ENCODE data around the gene PPP1R3G.

PPP1R3G gene

DNA sequence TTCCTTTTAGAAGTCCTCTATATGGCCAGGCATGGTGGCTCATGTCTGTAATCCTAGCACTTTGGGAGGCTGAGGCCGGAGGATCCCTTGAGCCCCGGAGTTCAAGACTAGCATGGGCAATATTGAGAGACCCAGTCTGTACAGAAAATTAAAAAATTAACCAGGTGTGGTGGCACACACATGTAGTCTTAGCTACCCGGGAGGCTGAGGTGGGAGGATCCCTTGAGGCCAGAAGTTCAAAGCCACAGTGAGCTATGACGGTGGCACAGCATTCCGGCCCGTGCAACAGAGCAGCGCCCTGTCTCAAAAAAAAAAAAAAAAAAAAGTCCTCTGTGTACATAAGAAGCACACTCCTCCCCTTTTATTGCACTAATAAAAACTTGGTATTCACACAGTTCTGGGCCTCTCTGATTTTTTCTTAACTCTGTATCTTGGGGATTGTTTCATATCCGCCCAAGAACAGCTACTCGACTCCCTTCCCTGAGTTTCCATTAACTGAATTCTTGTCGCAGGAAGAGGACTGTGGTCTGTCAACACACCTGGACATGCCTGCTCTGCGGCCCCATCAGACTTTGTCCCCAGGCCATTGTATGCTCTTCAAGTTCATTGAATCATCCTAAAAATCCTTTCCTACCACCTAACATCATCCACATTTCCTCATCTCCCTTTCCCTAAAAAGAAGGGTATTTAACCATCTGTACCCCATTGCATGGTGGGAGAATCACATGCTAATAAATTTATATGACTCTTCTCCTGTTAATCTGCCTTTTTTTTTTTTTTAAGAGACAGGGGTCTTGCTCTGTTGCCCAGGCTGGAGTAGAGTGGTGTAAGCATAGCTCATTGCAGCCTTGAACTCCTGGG, 25.9 kb upstream of the PPP1R3G start:
- TF ChIP-seq SIN3A (IDR thresholded peaks at IDR 0.05; ENCODE audit: borderline replicate concordance, insufficient read depth, low read length), result no peak
- no peak for TF ChIP-seq POLR2AphosphoS5 (IDR thresholded peaks at IDR 0.05; ENCODE audit: low read depth, low read length)
- TF ChIP-seq TAF1 (IDR thresholded peaks at IDR 0.05; ENCODE audit: borderline replicate concordance, insufficient read depth, low read length), result no peak
- TF ChIP-seq, protein P1, sequence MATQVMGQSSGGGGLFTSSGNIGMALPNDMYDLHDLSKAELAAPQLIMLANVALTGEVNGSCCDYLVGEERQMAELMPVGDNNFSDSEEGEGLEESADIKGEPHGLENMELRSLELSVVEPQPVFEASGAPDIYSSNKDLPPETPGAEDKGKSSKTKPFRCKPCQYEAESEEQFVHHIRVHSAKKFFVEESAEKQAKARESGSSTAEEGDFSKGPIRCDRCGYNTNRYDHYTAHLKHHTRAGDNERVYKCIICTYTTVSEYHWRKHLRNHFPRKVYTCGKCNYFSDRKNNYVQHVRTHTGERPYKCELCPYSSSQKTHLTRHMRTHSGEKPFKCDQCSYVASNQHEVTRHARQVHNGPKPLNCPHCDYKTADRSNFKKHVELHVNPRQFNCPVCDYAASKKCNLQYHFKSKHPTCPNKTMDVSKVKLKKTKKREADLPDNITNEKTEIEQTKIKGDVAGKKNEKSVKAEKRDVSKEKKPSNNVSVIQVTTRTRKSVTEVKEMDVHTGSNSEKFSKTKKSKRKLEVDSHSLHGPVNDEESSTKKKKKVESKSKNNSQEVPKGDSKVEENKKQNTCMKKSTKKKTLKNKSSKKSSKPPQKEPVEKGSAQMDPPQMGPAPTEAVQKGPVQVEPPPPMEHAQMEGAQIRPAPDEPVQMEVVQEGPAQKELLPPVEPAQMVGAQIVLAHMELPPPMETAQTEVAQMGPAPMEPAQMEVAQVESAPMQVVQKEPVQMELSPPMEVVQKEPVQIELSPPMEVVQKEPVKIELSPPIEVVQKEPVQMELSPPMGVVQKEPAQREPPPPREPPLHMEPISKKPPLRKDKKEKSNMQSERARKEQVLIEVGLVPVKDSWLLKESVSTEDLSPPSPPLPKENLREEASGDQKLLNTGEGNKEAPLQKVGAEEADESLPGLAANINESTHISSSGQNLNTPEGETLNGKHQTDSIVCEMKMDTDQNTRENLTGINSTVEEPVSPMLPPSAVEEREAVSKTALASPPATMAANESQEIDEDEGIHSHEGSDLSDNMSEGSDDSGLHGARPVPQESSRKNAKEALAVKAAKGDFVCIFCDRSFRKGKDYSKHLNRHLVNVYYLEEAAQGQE (IDR thresholded peaks at IDR 0.05; ENCODE audit: insufficient read depth in 1 of 2, low read depth in 2 of 2, low read length in 2 of 2), result no peak
- TF ChIP-seq FOXP2 (optimal IDR thresholded peaks at IDR 0.05; ENCODE audit: borderline replicate concordance, extremely low read depth, extremely low read length, insufficient read depth), result no peak

DNA sequence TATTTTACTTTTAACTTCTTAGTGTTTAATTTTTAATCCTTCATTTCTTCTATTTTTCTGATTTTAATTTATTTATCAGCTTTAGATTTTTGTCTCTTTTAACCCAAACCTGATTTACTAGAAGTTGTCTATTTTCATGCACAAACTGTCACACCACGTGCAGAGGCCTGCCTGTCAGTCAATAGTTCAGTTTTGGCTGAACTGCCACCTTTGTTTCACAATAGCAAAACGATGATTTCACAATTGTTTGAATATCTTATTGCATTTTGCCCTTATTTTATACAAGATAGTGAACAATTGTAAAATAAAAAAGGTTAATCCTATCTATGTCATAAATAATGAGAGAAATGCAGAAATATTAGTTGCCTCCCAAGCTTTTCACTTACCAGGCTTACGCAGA, 24.0 kb upstream of the PPP1R3G start:
- TF ChIP-seq FOXP2 (optimal IDR thresholded peaks at IDR 0.05; ENCODE audit: borderline replicate concordance, extremely low read depth, extremely low read length, insufficient read depth) (no peak), TAF1 (IDR thresholded peaks at IDR 0.05; ENCODE audit: borderline replicate concordance, insufficient read depth, low read length) (no peak), POLR2AphosphoS5 (IDR thresholded peaks at IDR 0.05; ENCODE audit: low read depth, low read length) (no peak), SIN3A (IDR thresholded peaks at IDR 0.05; ENCODE audit: borderline replicate concordance, insufficient read depth, low read length) (no peak)
- TF ChIP-seq, protein P1 (IDR thresholded peaks at IDR 0.05; ENCODE audit: insufficient read depth in 1 of 2, low read depth in 2 of 2, low read length in 2 of 2), result no peak

DNA sequence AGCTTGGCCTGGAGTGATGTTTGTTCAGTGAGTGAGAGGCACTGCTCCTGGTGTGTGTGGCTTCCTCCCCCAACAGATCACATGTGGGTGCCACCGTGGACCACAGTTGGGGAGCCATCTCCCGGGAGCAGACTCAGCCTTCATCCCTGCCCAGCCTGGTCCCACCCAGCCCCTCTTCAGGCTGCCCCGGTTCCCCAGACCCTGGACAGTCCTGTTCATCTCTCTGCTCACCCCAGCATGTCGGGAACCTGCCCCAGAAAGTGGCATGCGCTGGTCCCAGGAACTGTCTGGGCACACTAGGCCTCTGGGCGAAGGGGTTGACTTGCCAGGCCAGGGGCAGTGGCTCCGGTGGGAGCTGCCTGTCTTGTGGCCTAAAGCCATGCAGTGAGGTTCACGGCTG, 21.5 kb upstream of the PPP1R3G start:
- no peak for TF ChIP-seq SIN3A (IDR thresholded peaks at IDR 0.05; ENCODE audit: borderline replicate concordance, insufficient read depth, low read length)
- no peak for TF ChIP-seq FOXP2 (optimal IDR thresholded peaks at IDR 0.05; ENCODE audit: borderline replicate concordance, extremely low read depth, extremely low read length, insufficient read depth)
- no peak for TF ChIP-seq POLR2AphosphoS5 (IDR thresholded peaks at IDR 0.05; ENCODE audit: low read depth, low read length)
- TF ChIP-seq TAF1 (IDR thresholded peaks at IDR 0.05; ENCODE audit: borderline replicate concordance, insufficient read depth, low read length), result no peak
- TF ChIP-seq, protein P1 (IDR thresholded peaks at IDR 0.05; ENCODE audit: insufficient read depth in 1 of 2, low read depth in 2 of 2, low read length in 2 of 2), result no peak

DNA sequence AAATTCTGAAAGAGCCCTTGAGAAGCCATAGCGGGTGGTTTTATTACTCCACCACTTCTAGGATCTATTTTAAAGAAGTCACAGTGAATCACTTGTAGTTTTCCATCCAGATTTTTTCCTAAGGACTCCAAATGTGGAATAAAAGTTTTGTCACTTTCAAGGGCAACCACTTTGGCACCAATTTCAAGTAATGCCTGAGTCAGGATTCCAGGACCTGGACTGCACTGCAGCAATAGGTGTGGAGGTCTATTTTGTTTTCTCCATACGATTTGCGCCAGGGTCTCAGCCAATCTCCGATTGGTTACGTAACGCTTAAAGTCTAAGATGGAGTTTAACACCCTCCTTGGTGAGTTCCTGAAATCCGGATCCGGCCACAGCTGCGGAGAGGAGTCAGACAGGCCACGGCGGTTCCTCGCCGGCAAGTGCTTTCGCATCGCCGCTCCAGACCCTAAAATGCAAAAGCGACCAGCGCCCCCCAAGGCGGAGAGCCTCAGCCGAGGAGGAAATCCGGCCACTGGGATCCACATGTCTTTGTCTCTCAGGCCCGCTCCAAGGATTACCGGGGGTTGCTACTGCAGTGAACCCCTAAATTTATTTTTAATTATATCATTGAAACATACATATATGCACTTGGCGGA, 18.6 kb upstream of the PPP1R3G start:
- TF ChIP-seq FOXP2 (optimal IDR thresholded peaks at IDR 0.05; ENCODE audit: borderline replicate concordance, extremely low read depth, extremely low read length, insufficient read depth) (no peak), TAF1 (IDR thresholded peaks at IDR 0.05; ENCODE audit: borderline replicate concordance, insufficient read depth, low read length) (no peak), SIN3A (IDR thresholded peaks at IDR 0.05; ENCODE audit: borderline replicate concordance, insufficient read depth, low read length) (no peak), POLR2AphosphoS5 (IDR thresholded peaks at IDR 0.05; ENCODE audit: low read depth, low read length) (no peak)
- TF ChIP-seq, protein P1 (IDR thresholded peaks at IDR 0.05; ENCODE audit: insufficient read depth in 1 of 2, low read depth in 2 of 2, low read length in 2 of 2), result no peak

All from PFSK-1 (cell line).